Measurements from ENCODE around the gene TELO2.
"Not testable (repeated sequence)": the region's sequence is repeated elsewhere in the genome, so short reads cannot be mapped to it uniquely, and the experiment has no call there.

TELO2 gene

DNA sequence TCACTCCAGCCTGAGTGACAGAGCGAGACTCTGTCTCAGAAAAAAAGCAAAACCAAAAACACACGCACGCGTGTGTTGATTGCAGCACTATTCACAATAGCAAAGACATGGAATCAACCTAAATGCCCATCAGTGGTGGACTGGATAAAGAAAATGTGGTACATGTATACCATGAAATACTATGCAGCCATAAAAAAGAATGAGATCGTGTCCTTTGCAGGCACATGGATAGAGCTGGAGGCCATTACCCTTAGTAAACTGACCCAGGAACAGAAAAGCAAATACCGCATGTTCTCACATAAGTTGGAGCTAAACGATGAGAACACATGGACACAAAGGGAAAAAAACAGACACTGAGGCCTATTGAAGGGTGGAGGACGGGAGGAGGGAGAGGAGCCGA, 14.2 kb upstream of the TELO2 start:
- DNase-seq = not testable (repeated sequence)

DNA sequence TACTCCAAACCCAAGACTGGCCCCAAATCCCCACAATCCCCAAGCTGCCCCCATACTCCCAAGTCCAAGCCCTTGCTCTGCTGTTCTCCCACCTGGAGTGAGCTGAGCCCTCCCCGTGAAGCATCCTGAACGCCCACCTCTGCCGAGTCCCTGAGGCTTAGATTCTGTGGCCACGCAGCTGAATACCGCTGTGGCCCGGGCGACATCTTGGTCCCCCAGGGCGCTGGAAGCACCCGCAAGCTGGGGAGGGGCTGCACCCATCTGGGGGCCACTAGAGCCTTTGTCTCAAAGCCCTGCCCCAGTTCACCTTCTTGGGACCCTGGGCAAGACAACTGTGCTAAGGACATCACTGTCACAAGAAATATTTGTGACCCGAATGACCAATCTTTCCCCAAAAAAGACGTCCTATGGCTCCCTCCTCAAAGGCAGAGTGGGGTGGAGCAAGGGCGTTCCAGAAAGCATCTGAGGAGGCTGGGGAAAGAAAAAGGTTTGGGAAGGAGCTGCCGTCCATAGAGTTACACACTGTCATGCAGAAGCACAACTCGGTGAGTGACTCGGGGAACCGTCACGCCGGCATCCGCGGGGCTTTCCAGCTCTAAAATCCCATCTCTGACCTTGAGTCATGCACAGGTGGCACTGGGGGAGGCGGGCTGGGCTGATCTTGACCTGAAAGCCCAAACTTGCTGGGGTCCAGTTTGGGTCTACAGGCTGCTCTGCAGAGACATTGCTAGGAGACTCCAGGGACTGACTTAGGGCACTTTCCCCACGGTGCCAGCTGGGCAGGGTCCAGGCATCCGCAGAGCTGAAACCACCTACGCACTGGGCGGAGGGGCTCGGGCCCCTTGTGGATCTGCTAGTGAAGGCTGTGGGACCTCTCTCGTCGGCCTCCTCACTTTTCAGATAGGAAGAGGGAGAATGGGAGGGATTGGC, 11.0 kb upstream of the TELO2 start:
- DNase-seq = no peak

- DNase-seq = no peak
Measured at GRCh38 chr16:1485847-1486496, 7.2 kb upstream of the TELO2 start.

- no peak for DNase-seq
Measured at GRCh38 chr16:1486551-1487390, 6.4 kb upstream of the TELO2 start.

DNA sequence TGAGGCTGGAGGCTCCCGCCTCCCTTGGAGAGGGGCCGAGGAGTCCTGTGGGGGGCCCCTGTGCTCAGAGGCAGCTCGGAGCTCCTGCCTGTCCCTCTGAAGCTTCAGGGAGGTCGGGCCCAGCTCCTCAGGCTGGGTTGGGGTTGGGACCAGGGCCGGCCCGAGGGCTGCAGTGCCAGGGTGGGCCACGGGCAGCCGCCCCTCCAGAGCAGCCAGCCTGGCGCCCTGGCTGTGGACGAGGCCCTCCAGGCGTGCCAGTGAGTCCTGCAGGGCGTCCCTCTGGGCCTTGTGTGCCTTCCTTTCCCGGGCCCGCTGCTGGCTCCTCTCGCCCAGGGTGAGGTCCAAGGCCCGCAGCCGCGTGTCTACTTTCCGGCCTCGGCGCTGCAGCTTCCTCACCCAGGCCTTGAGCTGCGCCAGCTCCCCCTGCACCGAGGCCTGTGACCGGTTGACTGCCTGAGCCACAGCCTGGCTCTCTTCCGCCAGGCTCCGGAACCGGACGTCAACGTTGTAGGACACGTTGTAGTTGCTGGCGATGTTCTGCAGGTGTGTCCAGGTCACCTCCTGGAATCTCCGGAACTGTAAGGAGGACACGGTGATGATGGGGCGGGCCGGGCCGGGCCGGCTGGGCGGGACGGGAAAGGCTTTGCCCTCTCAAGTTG, 5.6 kb upstream of the TELO2 start:
- no peak for DNase-seq

- no peak for DNase-seq
Measured at GRCh38 chr16:1488054-1488601, 5.0 kb upstream of the TELO2 start.

DNA sequence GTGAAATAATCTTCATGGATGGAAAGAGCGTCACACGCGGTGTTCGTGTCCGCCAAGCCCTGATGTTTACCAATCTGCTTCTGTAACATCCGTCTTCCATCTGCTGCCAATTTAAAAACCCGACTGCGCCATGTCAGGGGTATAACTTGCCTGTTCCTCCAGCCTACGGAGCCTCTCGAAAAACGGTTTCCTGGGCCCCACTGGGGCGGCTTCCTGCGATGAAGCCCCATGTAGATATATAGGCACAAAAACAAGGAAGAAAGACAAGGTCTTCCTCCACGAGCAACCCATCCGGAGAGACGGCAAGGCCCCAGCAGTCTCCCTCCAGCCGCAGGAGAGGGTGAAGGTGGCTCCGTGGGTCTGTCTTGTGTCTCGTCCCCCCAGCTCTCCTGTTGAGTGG, 4.5 kb upstream of the TELO2 start, which contains the start of gene PTX4:
TSS of gene PTX4 (minus strand) at position 326 of the 400 bp plus-strand sequence. CDS start at position 291, 35 bp downstream.
- DNase-seq = no peak

DNA sequence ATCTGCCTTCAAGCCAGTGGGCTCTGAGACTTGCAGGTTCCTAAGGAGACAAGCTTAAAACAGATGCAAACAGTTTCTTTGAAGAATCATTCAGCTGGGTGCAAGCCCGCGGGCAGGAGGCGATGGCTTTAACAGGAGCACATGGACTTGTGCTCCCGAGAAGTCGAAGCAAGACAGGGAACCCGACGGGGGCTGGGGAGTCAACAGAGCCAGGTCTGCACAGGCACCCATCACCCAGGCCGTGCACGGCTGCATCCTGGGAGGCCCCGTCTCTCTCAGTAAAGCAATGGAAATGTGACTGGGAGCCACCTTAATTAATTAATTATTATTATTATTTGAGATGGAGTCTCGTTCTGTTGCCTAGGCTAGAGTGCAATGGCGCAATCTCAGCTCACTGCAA, 4.1 kb upstream of the TELO2 start:
- no peak for DNase-seq

DNA sequence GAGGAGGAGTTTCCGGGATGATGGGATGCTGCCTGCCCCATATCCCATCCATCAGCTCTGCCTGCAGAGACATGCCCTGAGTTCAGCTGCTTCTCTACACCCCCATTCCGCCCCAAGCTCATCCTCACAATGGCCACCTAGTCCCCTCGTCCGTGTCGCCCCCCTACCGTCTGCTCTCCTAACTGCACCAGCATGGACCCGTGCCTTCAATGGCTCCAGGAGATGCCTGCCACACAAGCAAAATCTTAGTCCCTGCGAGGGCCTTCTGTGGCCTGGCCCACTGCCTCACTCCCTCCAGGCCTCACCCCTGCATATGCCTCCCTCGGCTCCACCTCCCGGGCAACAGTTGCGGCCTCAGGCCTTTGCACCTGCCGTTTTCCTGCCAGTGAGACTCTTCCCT, 1.8 kb upstream of the TELO2 start:
- DNase-seq = no peak

GRCh38 chr16:1492082-1492922, 858 bp upstream of the TELO2 start:
- no peak for DNase-seq

DNA sequence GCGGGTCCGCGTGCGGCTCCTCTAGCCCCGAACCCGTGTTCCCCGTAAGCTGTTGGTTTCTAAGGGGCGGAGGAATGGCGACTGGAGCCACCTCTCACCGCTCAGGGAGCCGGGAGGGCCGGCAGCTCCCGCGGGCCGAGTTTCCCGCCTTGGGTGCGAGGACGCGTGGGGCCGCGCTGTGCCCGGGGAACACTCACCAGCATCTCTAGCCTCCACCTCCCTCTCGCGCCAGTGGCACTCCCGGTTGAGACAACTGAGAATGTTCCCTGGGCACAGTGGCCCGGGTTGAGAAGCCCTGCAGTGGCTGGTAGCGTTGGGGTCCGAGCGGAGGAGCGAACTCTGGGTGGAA, 560 bp downstream of the TELO2 start:
- DNase-seq = peak; percentile 17

DNA sequence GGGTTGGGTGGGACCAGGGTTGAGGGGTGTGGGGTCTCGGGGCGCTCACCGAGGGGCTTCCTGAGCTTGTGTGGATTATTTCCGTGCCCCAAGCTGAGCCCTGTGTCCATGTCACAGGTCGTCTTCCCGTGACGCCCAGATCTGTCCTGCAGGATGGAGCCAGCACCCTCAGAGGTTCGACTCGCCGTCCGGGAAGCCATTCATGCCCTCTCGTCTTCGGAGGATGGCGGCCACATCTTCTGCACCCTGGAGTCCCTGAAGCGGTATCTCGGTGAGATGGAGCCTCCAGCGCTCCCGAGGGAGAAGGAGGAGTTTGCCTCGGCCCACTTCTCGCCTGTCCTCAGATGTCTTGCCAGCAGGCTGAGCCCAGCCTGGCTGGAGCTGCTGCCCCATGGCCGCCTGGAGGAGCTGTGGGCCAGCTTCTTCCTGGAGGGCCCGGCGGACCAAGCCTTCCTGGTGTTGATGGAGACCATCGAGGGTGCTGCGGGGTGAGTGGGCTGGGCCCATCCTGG, 1.0 kb downstream of the TELO2 start:
- DNase-seq = peak; percentile 60

DNA sequence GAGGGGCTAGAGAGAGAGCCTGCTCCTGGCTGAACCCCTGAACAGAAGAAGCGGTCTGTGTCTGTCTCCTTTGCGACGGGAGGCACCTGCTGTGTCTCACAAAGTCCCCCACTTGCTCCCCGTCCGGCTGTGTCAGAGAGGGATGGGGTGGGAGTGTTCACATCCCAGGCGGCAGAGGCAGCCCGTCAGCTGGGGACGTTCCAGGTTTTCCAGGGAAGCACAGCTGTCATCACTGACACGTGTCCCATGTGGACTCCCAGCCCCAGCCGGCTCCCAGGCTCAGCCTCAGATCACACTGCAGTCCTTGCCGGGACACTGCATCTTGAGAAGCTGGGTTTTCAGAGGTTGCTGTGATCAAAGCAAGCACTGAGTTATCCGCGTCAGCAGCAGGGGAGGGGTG, 1.6 kb downstream of the TELO2 start:
- DNase-seq = peak; percentile 9

DNA sequence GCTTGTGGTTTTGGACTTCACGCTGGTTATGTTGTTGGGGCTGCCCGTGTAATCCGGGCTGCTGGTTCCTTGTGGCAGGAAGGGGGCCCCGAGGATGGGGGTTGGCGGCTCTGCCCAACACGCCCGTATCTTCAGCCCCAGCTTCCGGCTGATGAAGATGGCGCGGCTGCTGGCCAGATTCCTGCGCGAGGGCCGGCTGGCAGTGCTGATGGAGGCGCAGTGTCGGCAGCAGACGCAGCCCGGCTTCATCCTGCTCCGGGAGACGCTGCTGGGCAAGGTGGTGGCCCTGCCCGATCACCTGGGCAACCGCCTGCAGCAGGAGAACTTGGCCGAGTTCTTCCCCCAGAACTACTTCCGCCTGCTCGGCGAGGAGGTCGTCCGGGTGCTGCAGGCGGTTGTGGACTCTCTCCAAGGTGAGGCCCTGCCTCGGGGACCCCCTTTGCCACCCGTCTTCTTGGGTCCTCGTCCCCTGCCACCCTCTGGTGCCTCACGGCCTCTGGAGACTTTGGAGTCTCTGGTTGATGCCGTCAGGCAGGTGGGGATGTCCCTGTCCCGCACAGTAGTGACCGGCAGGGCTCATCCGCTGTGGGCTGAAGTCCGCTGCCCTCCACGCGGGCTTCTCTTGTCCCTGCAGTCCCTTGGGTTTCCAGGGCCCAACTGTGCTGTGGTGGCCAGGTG, 2.2 kb downstream of the TELO2 start:
- DNase-seq = no peak

DNA sequence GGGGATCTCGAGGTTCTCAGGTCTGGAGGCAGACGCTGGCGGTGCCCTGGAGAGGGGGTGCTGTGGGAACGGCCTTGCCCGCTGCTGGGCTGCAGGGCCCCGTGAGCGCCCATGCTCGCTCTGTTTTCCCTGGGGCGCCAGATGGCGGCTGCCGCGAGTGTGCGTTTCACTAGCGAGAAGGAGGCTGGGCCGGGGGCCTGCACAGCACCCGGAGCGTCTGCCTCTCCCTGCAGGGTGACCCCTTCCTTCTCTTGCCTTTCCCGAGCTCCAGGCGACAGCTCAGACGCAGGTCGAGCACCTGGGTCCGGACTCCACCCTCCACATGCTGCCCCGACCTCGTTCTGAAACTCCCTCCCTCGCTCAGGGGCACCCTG, 2.7 kb downstream of the TELO2 start:
- DNase-seq = no peak

DNA sequence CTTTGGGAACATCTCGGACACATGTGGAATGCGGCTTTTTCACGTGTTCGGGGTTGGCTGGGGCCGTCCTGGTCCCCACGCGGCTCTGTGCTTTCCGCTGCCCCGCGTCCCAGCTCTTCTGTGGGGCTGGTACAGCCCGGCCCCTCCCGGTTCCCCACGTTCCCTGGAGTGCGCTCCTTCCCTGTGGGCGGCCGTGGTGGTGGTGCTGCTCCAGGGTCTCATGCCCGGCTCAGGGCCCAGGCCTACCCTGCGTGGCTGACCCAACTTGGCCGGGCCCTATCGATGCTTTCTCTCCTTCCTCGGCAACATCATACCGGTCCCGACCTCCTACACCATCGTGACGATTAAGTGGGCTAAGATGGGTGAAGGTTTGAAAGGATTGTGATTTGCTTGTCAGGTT, 3.3 kb downstream of the TELO2 start:
- DNase-seq = no peak

- DNase-seq = no peak
Measured at GRCh38 chr16:1497014-1497598, 3.9 kb downstream of the TELO2 start.

DNA sequence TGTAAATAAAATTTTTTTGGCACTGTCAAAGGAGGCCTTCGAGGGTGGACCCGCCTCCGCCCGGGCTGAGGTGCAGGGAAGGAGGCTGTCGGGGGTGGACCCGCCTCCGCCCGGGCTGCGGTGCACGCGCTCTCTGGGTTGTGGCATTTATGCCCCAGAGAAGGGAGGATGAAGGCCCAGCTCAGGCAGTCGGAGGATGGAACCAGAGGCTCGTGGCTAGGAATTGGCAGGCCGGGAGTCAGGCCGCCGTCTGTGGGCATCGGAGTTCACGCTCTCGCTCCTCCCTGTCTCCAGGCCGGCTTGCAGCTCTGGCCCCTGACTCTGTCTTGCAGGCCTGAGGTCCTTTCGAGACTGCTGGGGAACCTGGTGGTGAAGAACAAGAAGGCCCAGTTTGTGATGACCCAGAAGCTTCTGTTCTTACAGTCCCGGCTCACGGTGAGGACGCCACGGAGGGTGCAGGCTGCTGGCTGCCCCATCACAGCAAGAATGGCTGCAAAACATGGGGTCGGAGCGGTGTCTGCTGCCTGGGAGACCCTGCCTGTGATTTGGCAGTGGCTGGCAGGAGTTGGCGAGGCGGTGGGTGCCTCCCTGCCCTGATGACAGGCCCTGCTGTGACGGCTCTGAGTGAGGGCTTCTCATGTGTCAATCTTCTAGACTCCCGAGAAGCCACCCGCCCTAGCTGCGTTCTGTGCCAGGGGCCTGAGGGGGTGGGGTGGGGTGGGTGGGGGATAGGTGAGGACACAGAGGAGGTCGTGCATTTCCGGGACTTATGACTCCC, 5.9 kb downstream of the TELO2 start:
- no peak for DNase-seq

DNA sequence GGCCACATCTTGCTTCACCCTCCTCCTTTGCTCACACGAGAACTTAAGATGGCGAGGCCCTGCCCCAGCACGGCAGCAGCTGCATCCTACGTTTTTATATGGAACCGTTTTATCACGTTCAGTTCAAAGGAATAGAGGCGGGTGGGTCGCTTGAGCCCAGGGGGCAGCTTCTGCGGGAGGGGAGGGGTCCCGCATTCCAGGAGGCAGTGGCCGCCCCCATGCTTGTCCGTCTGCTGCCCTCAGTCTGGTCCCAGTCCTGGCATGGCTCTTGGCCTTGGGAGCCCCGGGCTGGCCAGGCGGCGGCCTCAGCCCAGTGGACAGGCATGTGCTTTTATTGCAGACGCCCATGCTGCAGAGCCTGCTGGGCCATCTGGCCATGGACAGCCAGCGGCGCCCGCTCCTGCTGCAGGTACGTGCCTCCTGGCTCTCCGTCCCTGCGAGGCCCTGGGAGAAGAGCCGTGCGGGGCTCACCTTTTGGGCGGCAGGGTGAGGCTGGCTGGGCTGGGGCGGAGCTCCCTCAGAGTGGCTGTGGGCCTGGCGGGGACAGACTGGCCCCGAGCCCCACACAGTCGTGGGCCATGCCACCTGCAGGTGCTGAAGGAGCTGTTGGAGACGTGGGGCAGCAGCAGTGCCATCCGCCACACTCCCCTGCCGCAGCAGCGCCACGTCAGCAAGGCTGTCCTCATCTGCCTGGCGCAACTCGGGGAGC, 6.8 kb downstream of the TELO2 start:
- DNase-seq = no peak
